ENCODE measurements around the gene DGKI.

DNA sequence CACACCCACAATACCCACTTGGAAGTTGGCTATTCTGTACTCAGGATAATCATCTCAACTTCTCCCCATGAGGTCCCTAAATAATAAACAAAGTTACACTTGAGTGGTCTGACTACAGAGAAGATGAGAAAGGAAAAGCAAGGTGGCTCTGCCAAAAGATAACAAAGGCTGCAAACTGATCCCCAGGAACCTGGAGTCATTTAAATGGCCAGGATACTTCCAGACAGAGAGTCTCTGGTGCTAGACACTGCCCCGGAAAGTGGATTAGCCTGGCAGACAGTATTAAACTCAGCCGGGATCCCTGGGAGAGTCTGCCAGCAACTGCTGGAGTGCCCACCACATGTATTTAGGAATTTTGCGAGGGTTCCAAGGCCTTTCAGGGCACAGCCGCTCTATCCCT is 93.7 kb downstream of the DGKI start:
- TF ChIP-seq, protein P1, sequence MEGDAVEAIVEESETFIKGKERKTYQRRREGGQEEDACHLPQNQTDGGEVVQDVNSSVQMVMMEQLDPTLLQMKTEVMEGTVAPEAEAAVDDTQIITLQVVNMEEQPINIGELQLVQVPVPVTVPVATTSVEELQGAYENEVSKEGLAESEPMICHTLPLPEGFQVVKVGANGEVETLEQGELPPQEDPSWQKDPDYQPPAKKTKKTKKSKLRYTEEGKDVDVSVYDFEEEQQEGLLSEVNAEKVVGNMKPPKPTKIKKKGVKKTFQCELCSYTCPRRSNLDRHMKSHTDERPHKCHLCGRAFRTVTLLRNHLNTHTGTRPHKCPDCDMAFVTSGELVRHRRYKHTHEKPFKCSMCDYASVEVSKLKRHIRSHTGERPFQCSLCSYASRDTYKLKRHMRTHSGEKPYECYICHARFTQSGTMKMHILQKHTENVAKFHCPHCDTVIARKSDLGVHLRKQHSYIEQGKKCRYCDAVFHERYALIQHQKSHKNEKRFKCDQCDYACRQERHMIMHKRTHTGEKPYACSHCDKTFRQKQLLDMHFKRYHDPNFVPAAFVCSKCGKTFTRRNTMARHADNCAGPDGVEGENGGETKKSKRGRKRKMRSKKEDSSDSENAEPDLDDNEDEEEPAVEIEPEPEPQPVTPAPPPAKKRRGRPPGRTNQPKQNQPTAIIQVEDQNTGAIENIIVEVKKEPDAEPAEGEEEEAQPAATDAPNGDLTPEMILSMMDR (IDR thresholded peaks at IDR 0.05; ENCODE audit: low read depth, low read length): no peak
- no peak for TF ChIP-seq EZH2phosphoT487 (IDR thresholded peaks at IDR 0.05; ENCODE audit: low read depth)
